Measurements from ENCODE around the gene TXLNB.
A peak's percentile ranks its signal among the peaks of the same experiment; 100 is the strongest.
"Not testable (repeated sequence)": the region's sequence is repeated elsewhere in the genome, so short reads cannot be mapped to it uniquely, and the experiment has no call there.

TXLNB gene

DNA sequence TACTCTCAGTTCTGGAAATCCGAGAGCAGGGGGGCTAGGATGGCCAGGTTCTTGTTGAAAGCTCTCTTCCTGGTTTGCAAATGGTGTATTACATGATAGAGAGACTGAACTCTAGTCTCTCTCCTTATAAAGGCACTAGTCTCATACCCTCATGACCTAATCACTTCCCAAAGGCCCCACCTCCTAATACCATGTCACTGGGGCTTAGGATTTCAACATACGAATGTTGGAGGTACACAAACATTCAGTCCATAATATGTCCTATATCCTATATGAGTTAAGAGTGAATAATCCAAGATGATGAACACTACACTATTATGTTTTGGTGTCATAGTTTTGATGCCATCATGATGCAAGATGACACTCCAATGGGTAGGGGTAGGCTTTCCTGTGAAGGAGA, 20.0 kb upstream of the TXLNB start:
- DNase-seq (ENCODE audit: low spot score) (no peak), FAIRE-seq (no peak)

DNA sequence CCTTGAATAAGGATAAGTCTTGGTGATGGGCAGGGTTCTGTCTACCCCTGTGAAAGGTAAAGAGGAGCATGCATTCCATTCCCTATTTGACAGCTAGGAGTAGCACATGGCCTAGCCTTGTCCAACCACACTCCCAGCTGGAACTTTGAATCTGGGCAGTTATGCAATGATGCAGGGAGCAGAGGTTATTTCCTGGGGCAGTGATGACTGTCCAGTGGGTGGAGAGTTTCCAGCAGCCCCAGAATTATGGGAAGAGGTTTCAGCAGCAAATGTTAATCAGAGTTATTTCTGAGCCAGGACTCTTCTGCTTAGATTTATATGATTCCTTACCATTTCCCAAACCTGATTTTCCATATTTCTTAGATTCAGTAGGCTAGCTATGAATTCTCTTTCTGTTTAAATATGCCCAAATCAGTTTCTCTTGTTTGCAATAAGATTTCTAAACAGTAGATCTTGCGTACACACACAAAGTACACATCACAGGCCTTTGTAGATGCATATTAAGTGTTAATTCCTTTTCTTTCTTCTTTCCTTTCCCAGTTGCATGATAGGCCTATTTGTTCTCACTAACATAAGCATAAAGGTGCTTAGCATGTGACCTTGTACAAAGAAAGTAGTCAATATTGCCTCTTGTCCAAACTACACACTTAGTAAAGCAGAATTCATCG, 17.3 kb upstream of the TXLNB start:
- FAIRE-seq, result no peak
- DNase-seq (ENCODE audit: low spot score), result no peak

- FAIRE-seq, result no peak
- no peak for DNase-seq (ENCODE audit: low spot score)
Observed at GRCh38 chr6:139308286-139308916, 16.6 kb upstream of the TXLNB start.

DNA sequence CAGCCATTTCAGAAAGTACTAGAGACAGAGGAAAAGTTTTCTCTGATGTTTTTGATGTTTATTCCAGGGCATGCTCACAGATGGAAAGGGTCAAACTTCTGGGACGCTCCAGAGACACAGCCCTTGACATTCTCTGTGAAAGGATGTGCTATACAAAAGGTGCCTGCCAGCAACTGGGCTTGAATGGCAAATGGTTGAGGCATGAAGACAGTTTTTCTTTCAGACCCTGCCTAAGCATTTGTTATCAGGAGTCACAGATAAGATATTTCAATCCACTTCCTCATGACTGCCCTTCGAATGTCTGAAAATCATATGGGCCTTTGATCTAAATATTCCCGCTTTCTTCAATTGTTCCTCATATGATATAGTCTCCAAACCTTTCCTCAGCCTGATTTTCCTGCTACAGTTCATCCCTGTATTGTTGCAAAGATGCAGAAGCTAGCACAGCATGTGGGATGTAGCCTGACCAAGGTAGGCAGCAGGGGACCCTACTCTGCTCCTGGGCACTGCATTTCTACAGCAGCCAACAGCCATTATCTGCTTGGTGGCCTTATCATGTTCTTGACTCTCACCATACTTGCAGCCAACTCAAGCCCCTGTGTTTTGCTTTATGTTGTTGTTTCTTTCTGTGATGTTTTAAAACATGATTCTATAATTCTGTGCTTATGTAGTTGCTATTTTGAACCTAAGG, 14.6 kb upstream of the TXLNB start:
- FAIRE-seq (no peak), DNase-seq (ENCODE audit: low spot score) (no peak)

DNA sequence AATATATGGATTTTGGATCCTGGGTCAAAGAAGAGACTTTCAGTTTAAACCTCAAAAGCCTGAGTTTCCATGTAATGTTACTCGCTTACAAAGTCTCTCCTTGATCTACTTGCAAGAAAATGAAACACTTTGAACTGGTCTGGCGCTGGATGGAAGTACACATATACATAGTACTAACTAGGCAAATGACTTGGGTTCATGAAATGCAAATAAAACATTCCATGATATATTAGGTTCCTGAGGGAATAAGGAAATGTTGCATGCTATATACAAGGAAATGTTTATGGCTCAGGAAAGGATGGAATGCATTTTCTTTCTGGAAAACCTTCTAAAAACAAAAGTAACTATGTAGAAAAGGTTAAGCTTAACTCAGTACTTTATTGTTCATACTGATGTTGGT, 11.4 kb upstream of the TXLNB start:
- FAIRE-seq, result no peak
- no peak for DNase-seq (ENCODE audit: low spot score)

- no peak for DNase-seq (ENCODE audit: low spot score)
- no peak for FAIRE-seq
Observed at GRCh38 chr6:139297921-139298320, 6.1 kb upstream of the TXLNB start.

- FAIRE-seq (peak; percentile 73), DNase-seq (ENCODE audit: low spot score) (peak; percentile 56)
Observed at GRCh38 chr6:139296927-139297326, 5.1 kb upstream of the TXLNB start.

- FAIRE-seq, result no peak
- no peak for DNase-seq (ENCODE audit: low spot score)
Observed at GRCh38 chr6:139295901-139296300, 4.1 kb upstream of the TXLNB start.

DNA sequence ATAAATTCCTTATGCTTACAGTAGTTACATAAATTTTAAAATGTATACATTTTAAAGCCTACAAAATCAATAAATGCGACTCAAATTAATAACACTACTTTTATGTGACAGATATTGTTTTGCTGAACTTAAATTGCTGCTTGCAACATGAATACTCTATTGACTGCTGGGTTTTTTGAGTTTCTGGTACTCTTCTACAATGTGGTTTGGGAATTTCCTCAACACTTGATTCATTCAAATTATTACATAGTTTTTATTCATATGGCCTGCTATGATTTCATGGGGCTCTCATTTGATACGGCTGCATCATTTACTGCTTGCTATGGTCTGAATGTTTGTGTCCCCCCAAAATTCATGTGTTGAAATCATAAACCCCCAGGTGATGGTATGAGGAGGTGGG, 2.3 kb upstream of the TXLNB start:
- DNase-seq (ENCODE audit: low spot score) (no peak), FAIRE-seq (no peak)

DNA sequence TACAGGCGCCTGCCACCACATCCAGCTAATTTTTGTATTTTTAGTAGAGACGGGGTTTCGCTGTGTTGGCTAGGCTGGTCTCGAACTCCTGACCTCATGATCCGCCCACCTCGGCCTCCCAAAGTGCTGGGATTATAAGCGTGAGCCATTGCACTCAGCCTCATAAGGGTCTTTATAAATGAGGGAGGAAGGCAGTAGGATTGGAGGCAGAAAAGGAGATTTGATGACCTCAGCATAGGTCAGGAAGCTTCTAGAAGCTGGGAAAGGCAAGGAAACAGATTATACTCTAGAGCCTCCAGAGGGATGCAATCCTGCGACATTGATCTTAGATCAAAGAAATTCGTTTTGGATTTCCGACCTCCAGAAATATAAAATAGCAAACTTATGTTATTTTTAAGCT, 1.4 kb upstream of the TXLNB start:
- FAIRE-seq; DNase-seq (ENCODE audit: low spot score): not testable (repeated sequence)

GRCh38 chr6:139290787-139291311, 949 bp downstream of the TXLNB start:
- no peak for DNase-seq (ENCODE audit: low spot score)

DNA sequence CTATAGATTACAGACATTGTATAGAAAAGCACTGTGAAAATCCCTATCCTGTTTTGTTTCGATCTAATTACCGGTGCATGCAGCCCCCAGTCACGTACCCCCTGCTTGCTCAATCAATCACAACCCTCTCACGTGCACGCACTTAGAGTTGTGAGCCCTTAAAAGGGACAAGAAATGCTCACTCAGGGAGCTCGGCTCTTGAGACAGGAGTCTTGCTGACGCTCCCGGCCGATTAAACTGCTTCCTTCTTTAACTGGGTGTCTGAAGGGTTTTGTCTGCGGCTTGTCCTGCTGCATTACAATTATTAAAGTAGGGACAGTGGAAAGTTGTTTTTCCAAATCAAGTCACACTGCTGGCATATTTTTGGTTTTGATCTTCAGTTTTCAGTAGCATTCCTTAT, 2.6 kb downstream of the TXLNB start:
- DNase-seq (ENCODE audit: low spot score) (no peak), FAIRE-seq (no peak)

More at GRCh38 chr6:139290787-139291311, 949 bp downstream of the TXLNB start:
- no peak for FAIRE-seq

- FAIRE-seq, result no peak
Observed at GRCh38 chr6:139288496-139289040, 3.2 kb downstream of the TXLNB start.

DNA sequence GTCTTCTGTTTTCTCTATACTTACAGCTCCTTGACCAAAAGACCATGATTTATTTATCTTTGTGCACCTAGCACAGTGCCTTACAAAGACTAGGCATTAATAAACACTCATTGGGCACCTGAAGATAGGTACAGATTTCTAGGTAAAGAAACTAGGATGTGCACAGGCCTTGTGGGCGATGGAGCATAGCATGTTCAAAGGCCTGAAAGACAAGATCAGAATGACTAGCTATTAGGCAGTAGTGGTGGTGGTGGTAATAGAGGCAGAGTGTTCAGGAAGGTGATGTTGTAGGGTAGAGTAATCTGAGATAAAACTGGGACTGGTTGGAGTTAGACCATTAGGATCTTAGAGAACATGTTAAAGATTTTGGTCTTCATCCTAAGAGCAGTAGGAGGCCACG, 3.9 kb downstream of the TXLNB start:
- DNase-seq (ENCODE audit: low spot score) (no peak), FAIRE-seq (no peak)

More at GRCh38 chr6:139288496-139289040, 3.2 kb downstream of the TXLNB start:
- no peak for DNase-seq (ENCODE audit: low spot score)

DNA sequence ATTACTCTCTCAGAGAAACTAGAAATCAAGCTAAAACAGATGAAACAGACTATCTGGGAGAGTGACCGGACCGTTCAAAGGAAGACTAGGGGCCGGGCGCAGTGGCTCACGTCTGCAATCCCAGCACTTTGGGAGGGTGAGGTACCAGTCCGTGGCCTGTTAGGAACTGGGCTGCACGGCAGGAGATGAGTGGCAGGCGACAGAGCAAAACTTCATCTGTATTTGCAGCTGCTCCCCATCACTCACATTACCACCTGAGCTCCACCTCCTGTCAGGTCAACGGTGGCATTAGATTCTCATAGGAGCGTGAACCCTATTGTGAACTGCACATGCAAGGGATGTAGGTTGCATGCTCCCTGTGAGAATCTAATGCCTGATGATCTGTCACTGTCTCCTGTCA, 5.4 kb downstream of the TXLNB start:
- not testable (repeated sequence) for FAIRE-seq; DNase-seq (ENCODE audit: low spot score)

DNA sequence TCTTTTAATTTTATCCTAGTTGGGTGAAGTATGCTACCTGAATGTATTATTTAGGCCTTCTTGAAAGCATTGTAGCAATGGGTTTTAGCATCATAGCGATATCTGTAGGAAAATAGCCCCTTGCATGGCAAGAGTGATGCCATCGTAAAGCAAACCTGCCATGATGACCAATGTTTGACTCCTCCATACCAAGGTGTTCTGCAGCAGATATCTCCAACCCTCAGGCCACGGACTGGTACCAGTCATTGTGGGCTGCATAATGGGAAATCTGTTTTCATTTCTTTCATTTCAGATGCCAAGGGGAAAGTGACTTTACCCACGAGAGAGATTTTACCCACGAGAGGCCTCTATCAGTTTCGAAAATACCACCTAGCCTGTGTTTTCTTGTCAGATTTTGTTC, 6.2 kb downstream of the TXLNB start:
- no peak for FAIRE-seq
- DNase-seq (ENCODE audit: low spot score), result no peak

GRCh38 chr6:139284789-139285188, 7.0 kb downstream of the TXLNB start:
- no peak for FAIRE-seq
- DNase-seq (ENCODE audit: low spot score), result no peak

GRCh38 chr6:139282684-139283083, 9.1 kb downstream of the TXLNB start:
- no peak for FAIRE-seq
- no peak for DNase-seq (ENCODE audit: low spot score)

- FAIRE-seq (no peak), DNase-seq (ENCODE audit: low spot score) (no peak)
Observed at GRCh38 chr6:139278190-139278589, 13.6 kb downstream of the TXLNB start.

GRCh38 chr6:139277587-139277986, 14.2 kb downstream of the TXLNB start:
- DNase-seq (ENCODE audit: low spot score), result no peak
- FAIRE-seq, result no peak

GRCh38 chr6:139277161-139277560, 14.6 kb downstream of the TXLNB start:
- FAIRE-seq, result no peak
- no peak for DNase-seq (ENCODE audit: low spot score)
